Stomach (tissue), 4 donors: ENCODE data around the gene FLT3LG.

Source experiments
- CTCF ChIP-seq, 7 experiments: fragments of 450-650 bp in 4 of 7; fragments of 200-600 bp in 3 of 7; sonication (generic) in 3 of 7; IDR thresholded peaks; one replicate each; pipeline ENCODE4 v1.5.1; 2016 to 2019; ENCODE audit warnings: antibody characterized with exemption in 7 of 7, control low read depth in 2 of 7, mild to moderate bottlenecking in 1 of 7
- EP300 ChIP-seq: sonication (generic); formaldehyde crosslinking; IDR thresholded peaks from one replicate; pipeline ENCODE4 v1.6.1; 2017; ENCODE audit warnings: antibody characterized with exemption
- POLR2A ChIP-seq, 4 donors: fragments of 450-650 bp; IDR thresholded peaks; one replicate each; pipeline ENCODE4 v1.6.1; 2016; ENCODE audit warnings: antibody characterized with exemption in 4 of 4, control low read depth in 2 of 4, mild to moderate bottlenecking in 1 of 4, moderate library complexity in 1 of 4
- POLR2AphosphoS5 ChIP-seq, 3 donors: sonication (generic); formaldehyde crosslinking; IDR thresholded peaks; one replicate each; pipeline ENCODE4 v1.6.1; 2016; ENCODE audit warnings: antibody characterized with exemption in 3 of 3

- TF ChIP-seq CTCF (IDR thresholded peaks at IDR 0.05), result no peak
- no peak for TF ChIP-seq EP300
- no peak for TF ChIP-seq POLR2AphosphoS5 (IDR thresholded peaks at IDR 0.05)
- TF ChIP-seq POLR2A (IDR thresholded peaks at IDR 0.05), result no peak
Observed at GRCh38 chr19:49488863-49489537, 15.0 kb downstream of the FLT3LG start.
